HepG2 (cell line): Measurements from ENCODE around the gene BIRC5. TPM values are rescaled to one million over a fixed set of nuclear protein-coding genes. Genes with fewer than 3 reads are reported as not detected.

Experiments
- ATAC-seq: fragments of 200-7000 bp; cut with Tn5 transposase; 3 replicates; pipeline ENCODE4 v1.9.1; 2020; ENCODE audit warnings: mild to moderate bottlenecking, moderate library complexity
- BruUV-seq: library from RNA; stranded (reverse); fragments of 400-500 nt; replicated peaks from 2 replicates; lab custom pipeline; 2021; lab: Mats Ljungman, UMichigan
- CTCF ChIA-PET: fragments of 300-600 bp; formaldehyde crosslinking; extraction: SDS; loops from one replicate; lab custom pipeline; 2021; ENCODE audit warnings: low total read pairs, inconsistent platforms, low intra/inter-chr PET ratio; lab: Yijun Ruan, JAX
- POLR2A ChIA-PET: fragments of 350-600 bp; sonication (Branson Sonifier 250); formaldehyde crosslinking; loops from one replicate; lab custom pipeline; 2020; ENCODE audit warnings: antibody characterized with exemption, inconsistent platforms; lab: Yijun Ruan, JAX
- DNase-seq: peaks from one replicate; pipeline ENCODE4 v3.0.0-alpha.2; 2015; ENCODE audit warnings: low spot score
- FAIRE-seq: peaks from 3 replicates; lab custom pipeline; 2011; peaks lifted over from hg19 to GRCh38; lab: Jason Lieb, UNC
- H2AFZ ChIP-seq: one replicate; pipeline ENCODE4 v1.6.1; 2011; ENCODE audit warnings: low read length, inconsistent platforms
- H3K27ac ChIP-seq: fragments of 300-600 bp; 3 replicates; pipeline ENCODE4 v1.8.0; 2011; ENCODE audit warnings: mixed run types, mild to moderate bottlenecking, mixed read lengths, low read length, inconsistent platforms; ENCODE audit not compliant: insufficient read depth; ENCODE audit errors: extremely low read length
- H3K27me3 ChIP-seq, 2 experiments: fragments of 200-600 bp in 1 of 2; 2 replicates in 1 of 2; 3 replicates in 1 of 2; pipeline versions ENCODE4 v1.6.0 to v1.8.0; 2011; ENCODE audit warnings: low read length in 2 of 2, mild to moderate bottlenecking in 2 of 2, moderate library complexity in 2 of 2, inconsistent platforms in 1 of 2; ENCODE audit not compliant: insufficient read depth in 2 of 2, control insufficient read depth in 1 of 2
- H3K36me3 ChIP-seq, 2 experiments: fragments of 200-600 bp in 1 of 2; replicated peaks in 1 of 2; 2 replicates in 1 of 2; 3 replicates in 1 of 2; pipeline versions ENCODE4 v1.5.1 to v1.8.0; 2011; ENCODE audit warnings: low read length in 2 of 2, inconsistent platforms in 1 of 2; ENCODE audit not compliant: insufficient read depth in 2 of 2, control insufficient read depth in 1 of 2
- H3K4me1 ChIP-seq: 2 replicates; pipeline ENCODE4 v1.5.1; 2012; ENCODE audit warnings: low read length, inconsistent platforms; ENCODE audit not compliant: insufficient read depth
- H3K4me2 ChIP-seq: 2 replicates; pipeline ENCODE4 v1.6.0; 2011; ENCODE audit warnings: low read depth, low read length, inconsistent platforms
- H3K4me3 ChIP-seq, 3 experiments: fragments of 200-600 bp in 1 of 3; sonication (generic), shearing (Covaris generic) in 1 of 3; replicated peaks in 1 of 3; 2 replicates each; pipeline ENCODE4 v1.5.1; 2011 to 2016; ENCODE audit warnings: low read length in 3 of 3, inconsistent platforms in 2 of 3, low read depth in 2 of 3, mild to moderate bottlenecking in 2 of 3, control low read depth in 1 of 3, mixed read lengths in 1 of 3; ENCODE audit not compliant: insufficient read depth in 1 of 3
- H3K79me2 ChIP-seq: one replicate; pipeline ENCODE4 v1.6.1; 2011; ENCODE audit warnings: low read length, inconsistent platforms; ENCODE audit not compliant: insufficient read depth
- H3K9ac ChIP-seq: 2 replicates; pipeline ENCODE4 v1.6.0; 2011; ENCODE audit warnings: mild to moderate bottlenecking, low read depth, low read length, inconsistent platforms; ENCODE audit not compliant: insufficient read depth
- H3K9me3 ChIP-seq: 2 replicates; pipeline ENCODE4 v1.5.1; 2012; ENCODE audit warnings: mild to moderate bottlenecking, low read length
- H4K20me1 ChIP-seq: 2 replicates; pipeline ENCODE4 v1.6.0; 2011; ENCODE audit warnings: inconsistent platforms, mild to moderate bottlenecking, low read length, moderate library complexity; ENCODE audit not compliant: insufficient read depth
- IKZF1 ChIP-seq: fragments of 450-650 bp; IDR thresholded peaks from 2 replicates; pipeline ENCODE4 v1.7.1; 2016
- SRY ChIP-seq: sonication (generic); formaldehyde crosslinking; IDR thresholded peaks from 2 replicates; pipeline ENCODE4 v1.8.0; 2022; ENCODE audit warnings: mild to moderate bottlenecking, missing genetic modification reagents
- ZNF616 ChIP-seq: sonication (generic); formaldehyde crosslinking; IDR thresholded peaks from 2 replicates; pipeline ENCODE4 v1.5.0; 2020; ENCODE audit warnings: low read depth, mild to moderate bottlenecking, missing genetic modification reagents
- ZNF792 ChIP-seq: IDR thresholded peaks from 2 replicates; pipeline ENCODE4 v1.6.1; 2016
- WGBS: methylation state at CpG from one replicate; pipeline ENCODE4 v1.1.6; 2017; ENCODE audit warnings: low lambda C conversion rate; 5-methylcytosine and 5-hydroxymethylcytosine counted together
- in situ Hi-C: cut with HindIII; loops from 2 replicates; pipeline ENCODE4 v1.10.0; 2017; ENCODE audit warnings: low pct_unique_long_range_greater_than_20kb; ENCODE audit not compliant: extremely low pct_ligation_motif_present
- intact Hi-C: fragments of 100-400 bp; cut with micrococcal nuclease; formaldehyde crosslinking; loops from one replicate; pipeline ENCODE4 v1.10.0; 2022; ENCODE audit not compliant: unreplicated experiment
- polyA plus RNA-seq, 8 experiments: library from polyadenylated mRNA; depleted of rRNA in 3 of 8; stranded (reverse) in 7 of 8; unstranded in 1 of 8; fragments of >200 nt; fragmentation: Illumina TruSeq in 4 of 8; extraction: Trizol in 4 of 8; gene quantifications; 2 replicates each; pipeline versions ENCODE4 v1.2.1 to v1.2.3, GENCODE V29; 2011 to 2016; ENCODE audit warnings: low read depth in 4 of 8, missing spikeins in 1 of 8, mixed read lengths in 1 of 8; ENCODE audit not compliant: insufficient read depth in 1 of 8
- total RNA-seq, 5 experiments: library from RNA; depleted of rRNA; stranded (reverse); fragments of >200 nt; fragmentation: Illumina TruSeq; extraction: Trizol; gene quantifications; 2 replicates each; pipeline ENCODE4 v1.2.3, GENCODE V29; 2016; ENCODE audit warnings: low read depth in 1 of 5
- TF ChIP-seq, protein P1 (sequence below): sonication (generic); formaldehyde crosslinking; IDR thresholded peaks from 2 replicates; pipeline ENCODE4 v1.5.0; 2020; ENCODE audit warnings: missing genetic modification reagents
- TF ChIP-seq, protein P2 (sequence below): IDR thresholded peaks from 2 replicates; pipeline ENCODE4 v1.6.1; 2012; ENCODE audit warnings: low read depth, low read length, improper control_type of control experiment
- TF ChIP-seq, protein P3 (sequence below): sonication (generic); formaldehyde crosslinking; IDR thresholded peaks from 2 replicates; pipeline ENCODE4 v1.5.0; 2020; ENCODE audit warnings: mild to moderate bottlenecking, missing genetic modification reagents, borderline replicate concordance

The BIRC5 gene
- total and polyA plus RNA-seq, 2 of the 13 experiments (the other 11 are each of a cell fraction or from before 2014, with no cell fraction given): 30.3 to 135 TPM

DNA sequence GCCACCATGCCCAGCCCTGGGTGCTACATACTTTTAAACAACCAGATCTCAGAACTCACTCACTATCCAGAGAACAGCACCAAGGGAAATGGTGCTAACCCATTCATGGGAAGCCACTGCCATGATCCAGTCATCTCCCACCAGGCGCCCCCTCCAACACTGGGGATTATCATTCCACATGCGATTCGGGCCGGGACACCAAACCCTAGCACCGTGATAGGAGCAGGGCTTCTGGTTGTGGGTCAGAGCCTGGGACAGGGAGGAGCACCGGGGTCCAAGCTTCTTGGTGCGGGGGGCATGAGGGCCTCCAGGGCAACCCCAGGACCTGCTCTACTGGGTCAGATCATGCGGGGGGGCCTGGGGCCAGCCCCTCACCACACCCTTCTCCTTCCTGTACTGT lies 21.8 kb downstream of the BIRC5 start:
- intact Hi-C loops: no loop called here
- Histone ChIP-seq H3K27ac (no peak overlapping the region), H3K79me2 (no peaks in the 10 kb centered on the region), H3K9ac (no peak overlapping the region), H3K4me1 (peaks cover 48% of the 10 kb centered on the region)
- CTCF ChIA-PET: interaction anchor here (1.2 kb wide), 1 partner anchor 15 kb away, joined by 3 read pairs; no protein-coding TSS in a partner anchor
- 60% methylated on average over 5 of the region's 8 CpGs for WGBS
- TF ChIP-seq, protein P1, sequence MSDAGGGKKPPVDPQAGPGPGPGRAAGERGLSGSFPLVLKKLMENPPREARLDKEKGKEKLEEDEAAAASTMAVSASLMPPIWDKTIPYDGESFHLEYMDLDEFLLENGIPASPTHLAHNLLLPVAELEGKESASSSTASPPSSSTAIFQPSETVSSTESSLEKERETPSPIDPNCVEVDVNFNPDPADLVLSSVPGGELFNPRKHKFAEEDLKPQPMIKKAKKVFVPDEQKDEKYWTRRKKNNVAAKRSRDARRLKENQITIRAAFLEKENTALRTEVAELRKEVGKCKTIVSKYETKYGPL (CRISPR knock-in tag): no peak
- TF ChIP-seq, protein P2, sequence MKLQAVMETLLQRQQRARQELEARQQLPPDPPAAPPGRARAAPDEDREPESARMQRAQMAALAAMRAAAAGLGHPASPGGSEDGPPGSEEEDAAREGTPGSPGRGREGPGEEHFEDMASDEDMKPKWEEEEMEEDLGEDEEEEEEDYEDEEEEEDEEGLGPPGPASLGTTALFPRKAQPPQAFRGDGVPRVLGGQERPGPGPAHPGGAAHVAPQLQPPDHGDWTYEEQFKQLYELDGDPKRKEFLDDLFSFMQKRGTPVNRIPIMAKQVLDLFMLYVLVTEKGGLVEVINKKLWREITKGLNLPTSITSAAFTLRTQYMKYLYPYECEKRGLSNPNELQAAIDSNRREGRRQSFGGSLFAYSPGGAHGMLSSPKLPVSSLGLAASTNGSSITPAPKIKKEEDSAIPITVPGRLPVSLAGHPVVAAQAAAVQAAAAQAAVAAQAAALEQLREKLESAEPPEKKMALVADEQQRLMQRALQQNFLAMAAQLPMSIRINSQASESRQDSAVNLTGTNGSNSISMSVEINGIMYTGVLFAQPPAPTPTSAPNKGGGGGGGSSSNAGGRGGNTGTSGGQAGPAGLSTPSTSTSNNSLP: no peak
- TF ChIP-seq SRY (CRISPR knock-in tag) (no peak), ZNF616 (CRISPR knock-in tag) (no peak), ZNF792 (no peak), IKZF1 (no peak)
- TF ChIP-seq, protein P3, sequence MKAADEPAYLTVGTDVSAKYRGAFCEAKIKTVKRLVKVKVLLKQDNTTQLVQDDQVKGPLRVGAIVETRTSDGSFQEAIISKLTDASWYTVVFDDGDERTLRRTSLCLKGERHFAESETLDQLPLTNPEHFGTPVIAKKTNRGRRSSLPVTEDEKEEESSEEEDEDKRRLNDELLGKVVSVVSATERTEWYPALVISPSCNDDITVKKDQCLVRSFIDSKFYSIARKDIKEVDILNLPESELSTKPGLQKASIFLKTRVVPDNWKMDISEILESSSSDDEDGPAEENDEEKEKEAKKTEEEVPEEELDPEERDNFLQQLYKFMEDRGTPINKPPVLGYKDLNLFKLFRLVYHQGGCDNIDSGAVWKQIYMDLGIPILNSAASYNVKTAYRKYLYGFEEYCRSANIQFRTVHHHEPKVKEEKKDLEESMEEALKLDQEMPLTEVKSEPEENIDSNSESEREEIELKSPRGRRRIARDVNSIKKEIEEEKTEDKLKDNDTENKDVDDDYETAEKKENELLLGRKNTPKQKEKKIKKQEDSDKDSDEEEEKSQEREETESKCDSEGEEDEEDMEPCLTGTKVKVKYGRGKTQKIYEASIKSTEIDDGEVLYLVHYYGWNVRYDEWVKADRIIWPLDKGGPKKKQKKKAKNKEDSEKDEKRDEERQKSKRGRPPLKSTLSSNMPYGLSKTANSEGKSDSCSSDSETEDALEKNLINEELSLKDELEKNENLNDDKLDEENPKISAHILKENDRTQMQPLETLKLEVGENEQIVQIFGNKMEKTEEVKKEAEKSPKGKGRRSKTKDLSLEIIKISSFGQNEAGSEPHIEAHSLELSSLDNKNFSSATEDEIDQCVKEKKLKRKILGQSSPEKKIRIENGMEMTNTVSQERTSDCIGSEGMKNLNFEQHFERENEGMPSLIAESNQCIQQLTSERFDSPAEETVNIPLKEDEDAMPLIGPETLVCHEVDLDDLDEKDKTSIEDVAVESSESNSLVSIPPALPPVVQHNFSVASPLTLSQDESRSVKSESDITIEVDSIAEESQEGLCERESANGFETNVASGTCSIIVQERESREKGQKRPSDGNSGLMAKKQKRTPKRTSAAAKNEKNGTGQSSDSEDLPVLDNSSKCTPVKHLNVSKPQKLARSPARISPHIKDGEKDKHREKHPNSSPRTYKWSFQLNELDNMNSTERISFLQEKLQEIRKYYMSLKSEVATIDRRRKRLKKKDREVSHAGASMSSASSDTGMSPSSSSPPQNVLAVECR: no peak
- TF ChIP-seq, all 625 proteins: peak for 0
- FAIRE-seq (no peak), ATAC-seq (no peak), DNase-seq (no peak)
- POLR2A ChIA-PET: no interaction called here
- in situ Hi-C loops: no loop called here
- H3K27me3 ChIP-seq: peaks cover 18 to 78% of the 10 kb centered on the region in 2 experiments
- no peak overlapping the region for H3K4me2 ChIP-seq
- H2AFZ ChIP-seq: no peak overlapping the region
- H3K36me3 ChIP-seq: no peaks in the 10 kb centered on the region
- no peaks in the 10 kb centered on the region for H3K9me3 ChIP-seq
- H3K4me3 ChIP-seq: no peak overlapping the region
- no TSS peak for BruUV-seq
- H4K20me1 ChIP-seq: no peaks in the 10 kb centered on the region
